Type B pancreatic cell (in vitro differentiated cells): ENCODE results near the gene PCSK6. TPM values are rescaled to one million over a fixed set of nuclear protein-coding genes. Genes with fewer than 3 reads are reported as not detected.
A peak's percentile ranks its signal among the peaks of the same experiment; 100 is the strongest.

Experiments
- DNase-seq: peaks from one replicate; pipeline ENCODE4 v3.0.0; 2021; ENCODE audit warnings: mixed read lengths; ENCODE audit not compliant: unreplicated experiment; ENCODE audit errors: extremely low spot score
- H3K27ac Mint-ChIP-seq: 2 replicates; pipeline ENCODE4 v1.8.0; 2021; ENCODE audit warnings: mild to moderate bottlenecking, mixed read lengths
- H3K27me3 Mint-ChIP-seq: 2 replicates; pipeline ENCODE4 v1.8.0; 2021; ENCODE audit warnings: mixed read lengths
- H3K36me3 Mint-ChIP-seq: 2 replicates; pipeline ENCODE4 v1.8.0; 2021; ENCODE audit warnings: mixed read lengths
- H3K4me1 Mint-ChIP-seq: one replicate; pipeline ENCODE4 v1.8.0; 2021; ENCODE audit warnings: mixed read lengths; ENCODE audit not compliant: unreplicated experiment
- H3K4me3 Mint-ChIP-seq: 2 replicates; pipeline ENCODE4 v1.8.0; 2021; ENCODE audit warnings: mild to moderate bottlenecking, mixed read lengths
- H3K9me3 Mint-ChIP-seq: 2 replicates; pipeline ENCODE4 v1.8.0; 2021; ENCODE audit warnings: mixed read lengths
- CTCF ChIP-seq: fragments of 200-600 bp; sonication (generic); conservative IDR thresholded peaks from 2 replicates; pipeline ENCODE4 v1.5.0; 2021; ENCODE audit warnings: antibody characterized with exemption, mild to moderate bottlenecking
- total RNA-seq: library from RNA; stranded (reverse); gene quantifications from 2 replicates; pipeline ENCODE4 v1.2.1, GENCODE V29; 2021; ENCODE audit warnings: low replicate concordance

PCSK6 gene
- total RNA-seq, 1 donor from 2014 or later = 5.4 TPM

DNA sequence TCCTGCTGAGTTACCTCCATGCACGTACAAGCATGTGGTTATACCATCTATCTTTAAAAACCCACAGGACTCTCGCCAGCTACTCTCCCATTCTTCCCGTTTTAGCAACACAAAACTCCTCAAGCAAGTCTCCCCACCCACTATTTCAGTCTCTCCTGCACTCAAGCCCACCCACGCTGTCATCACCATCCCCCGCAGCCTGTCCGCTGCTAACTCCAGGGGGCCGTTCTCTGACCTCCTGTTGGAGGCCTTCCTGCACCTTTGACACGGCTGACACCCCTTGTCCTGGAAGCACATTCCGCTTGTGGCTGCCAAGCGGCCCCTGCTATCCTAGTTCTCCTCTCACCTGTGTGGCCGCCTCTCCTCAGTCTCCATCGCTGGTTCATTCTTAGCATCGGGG is 7.5 kb upstream of the PCSK6 start:
- Mint-ChIP-seq H3K4me1 (peaks cover 46% of the 10 kb centered on the region), H3K9me3 (no peaks in the 10 kb centered on the region), H3K27ac (no peak overlapping the region), H3K27me3 (peaks cover 61% of the 10 kb centered on the region), H3K36me3 (no peaks in the 10 kb centered on the region), H3K4me3 (no peak overlapping the region)
- no peak for TF ChIP-seq CTCF
- no peak for DNase-seq

GRCh38 chr15:101496198-101496986 is 6.9 kb upstream of the PCSK6 start:
- peaks cover 43% of the 10 kb centered on the region for H3K4me1 Mint-ChIP-seq
- H3K4me3 Mint-ChIP-seq = peak overlapping the region; percentile 13
- H3K27me3 Mint-ChIP-seq = peaks cover 67% of the 10 kb centered on the region
- TF ChIP-seq CTCF = no peak
- no peak for DNase-seq
- H3K9me3 Mint-ChIP-seq = no peaks in the 10 kb centered on the region
- no peaks in the 10 kb centered on the region for H3K36me3 Mint-ChIP-seq
- H3K27ac Mint-ChIP-seq = no peak overlapping the region

- H3K9me3 Mint-ChIP-seq = no peaks in the 10 kb centered on the region
- TF ChIP-seq CTCF = no peak
- no peak for DNase-seq
- no peak overlapping the region for H3K4me3 Mint-ChIP-seq
- no peaks in the 10 kb centered on the region for H3K36me3 Mint-ChIP-seq
- no peak overlapping the region for H3K27ac Mint-ChIP-seq
- H3K27me3 Mint-ChIP-seq = peaks cover 75% of the 10 kb centered on the region
- peaks cover 43% of the 10 kb centered on the region for H3K4me1 Mint-ChIP-seq
Observed at GRCh38 chr15:101495334-101496197, 6.1 kb upstream of the PCSK6 start.

GRCh38 chr15:101494251-101494796 is 4.8 kb upstream of the PCSK6 start:
- no peak for DNase-seq
- no peaks in the 10 kb centered on the region for H3K36me3 Mint-ChIP-seq
- no peak for TF ChIP-seq CTCF
- peaks cover 79% of the 10 kb centered on the region for H3K27me3 Mint-ChIP-seq
- H3K9me3 Mint-ChIP-seq = no peaks in the 10 kb centered on the region
- H3K4me3 Mint-ChIP-seq = no peak overlapping the region
- no peak overlapping the region for H3K27ac Mint-ChIP-seq
- peaks cover 43% of the 10 kb centered on the region for H3K4me1 Mint-ChIP-seq

DNA sequence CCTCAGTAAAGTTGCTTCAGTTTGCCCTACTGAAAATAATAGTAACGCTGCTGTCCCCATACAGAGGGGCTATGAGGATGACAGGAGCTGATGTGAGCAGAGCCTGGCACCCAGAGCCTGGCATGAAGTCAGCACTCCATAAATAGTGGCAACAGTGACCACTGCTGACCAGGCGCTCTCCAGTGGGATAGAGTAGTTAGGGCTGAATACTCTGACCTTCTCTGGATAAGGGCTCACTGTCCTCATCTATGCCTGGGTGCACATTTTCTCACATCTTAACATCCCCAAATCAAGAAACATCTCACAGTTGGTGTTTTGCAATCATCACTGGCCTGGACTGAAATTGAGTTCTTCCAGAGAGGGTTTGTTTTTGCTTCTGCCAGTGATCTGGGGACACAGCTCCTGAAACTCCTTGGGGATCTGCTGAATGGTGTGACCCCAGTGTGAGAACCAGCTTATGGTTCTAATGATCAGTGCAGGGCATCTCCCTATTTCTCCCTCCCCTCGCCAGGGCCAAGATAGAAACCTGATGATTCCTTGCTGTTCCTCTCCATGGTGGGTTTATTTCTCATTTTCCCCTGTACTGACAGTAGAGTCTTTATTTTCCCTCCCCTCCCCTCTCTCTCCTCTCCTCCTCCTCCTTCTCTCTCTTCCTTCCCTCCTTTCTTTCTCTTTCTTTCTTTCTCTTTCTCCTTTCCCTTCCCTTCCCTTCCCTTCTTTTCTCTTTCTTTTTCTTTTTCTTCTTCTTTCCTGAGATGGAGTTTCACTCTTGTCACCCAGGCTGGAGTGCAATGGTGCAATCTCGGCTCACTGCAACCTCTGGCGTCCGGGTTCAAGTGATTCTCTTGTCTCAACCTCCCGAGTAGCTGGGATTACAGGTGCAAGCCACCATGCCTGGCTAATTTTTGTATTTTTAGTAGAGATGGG is 3.5 kb upstream of the PCSK6 start:
- no peak for TF ChIP-seq CTCF
- H3K4me1 Mint-ChIP-seq = peaks cover 42% of the 10 kb centered on the region
- no peak overlapping the region for H3K4me3 Mint-ChIP-seq
- no peak for DNase-seq
- H3K27me3 Mint-ChIP-seq = peaks cover 76% of the 10 kb centered on the region
- H3K27ac Mint-ChIP-seq = no peak overlapping the region
- H3K36me3 Mint-ChIP-seq = no peaks in the 10 kb centered on the region
- no peaks in the 10 kb centered on the region for H3K9me3 Mint-ChIP-seq
